ENCODE measurements around the gene GRIK3.
"Not testable (repeated sequence)": the region's sequence is repeated elsewhere in the genome, so short reads cannot be mapped to it uniquely, and the experiment has no call there.

GRIK3 gene

GRCh38 chr1:36776256-36776655, 258.1 kb downstream of the GRIK3 start:
- DNase-seq = no peak

- no peak for DNase-seq
Observed at GRCh38 chr1:36775716-36776115, 258.6 kb downstream of the GRIK3 start.

- no peak for DNase-seq
Observed at GRCh38 chr1:36773827-36774541, 260.3 kb downstream of the GRIK3 start.

GRCh38 chr1:36772647-36773495, 261.4 kb downstream of the GRIK3 start:
- no peak for DNase-seq

- no peak for DNase-seq
Observed at GRCh38 chr1:36771660-36772284, 262.5 kb downstream of the GRIK3 start.

GRCh38 chr1:36771240-36771639, 263.1 kb downstream of the GRIK3 start:
- DNase-seq = no peak

GRCh38 chr1:36769886-36770830, 264.2 kb downstream of the GRIK3 start:
- no peak for DNase-seq

GRCh38 chr1:36768486-36769178, 265.7 kb downstream of the GRIK3 start:
- DNase-seq = no peak

GRCh38 chr1:36767429-36767828, 266.9 kb downstream of the GRIK3 start:
- DNase-seq = not testable (repeated sequence)

- DNase-seq = no peak
Observed at GRCh38 chr1:36766481-36766880, 267.8 kb downstream of the GRIK3 start.

- no peak for DNase-seq
Observed at GRCh38 chr1:36765785-36766300, 268.5 kb downstream of the GRIK3 start.

- DNase-seq = no peak
Observed at GRCh38 chr1:36764798-36765197, 269.5 kb downstream of the GRIK3 start.

- no peak for DNase-seq
Observed at GRCh38 chr1:36763771-36764170, 270.5 kb downstream of the GRIK3 start.

- DNase-seq = no peak
Observed at GRCh38 chr1:36762174-36762573, 272.1 kb downstream of the GRIK3 start.

- no peak for DNase-seq
Observed at GRCh38 chr1:36761113-36761512, 273.2 kb downstream of the GRIK3 start.

GRCh38 chr1:36760081-36760480, 274.2 kb downstream of the GRIK3 start:
- DNase-seq = no peak

GRCh38 chr1:36759355-36759754, 275.0 kb downstream of the GRIK3 start:
- DNase-seq = no peak

GRCh38 chr1:36755303-36756230, 278.7 kb downstream of the GRIK3 start:
- no peak for DNase-seq

- DNase-seq = no peak
Observed at GRCh38 chr1:36754366-36754765, 279.9 kb downstream of the GRIK3 start.

GRCh38 chr1:36753451-36753850, 280.9 kb downstream of the GRIK3 start:
- DNase-seq = no peak

All from left hindlimb (tissue), 1 donor.